Suprapubic skin (tissue), 4 donors: ENCODE results near the gene ATOH8.

Experiments used
- CTCF ChIP-seq, 2 donors: fragments of 200-600 bp in 1 of 2; fragments of 450-650 bp in 1 of 2; sonication (generic) in 1 of 2; IDR thresholded peaks; one replicate each; pipeline ENCODE4 v1.5.1; 2016 to 2019; ENCODE audit warnings: antibody characterized with exemption in 2 of 2, mild to moderate bottlenecking in 1 of 2, moderate library complexity in 1 of 2
- EP300 ChIP-seq: sonication (generic); formaldehyde crosslinking; IDR thresholded peaks from one replicate; pipeline ENCODE4 v1.6.1; 2017; ENCODE audit warnings: antibody characterized with exemption
- POLR2A ChIP-seq, 2 donors: fragments of 450-650 bp; IDR thresholded peaks; one replicate each; pipeline ENCODE4 v1.6.1; 2017; ENCODE audit warnings: antibody characterized with exemption in 2 of 2, mild to moderate bottlenecking in 2 of 2, moderate library complexity in 2 of 2
- POLR2AphosphoS5 ChIP-seq, 3 donors: sonication (generic); formaldehyde crosslinking; IDR thresholded peaks; one replicate each; pipeline ENCODE4 v1.6.1; 2017; ENCODE audit warnings: antibody characterized with exemption in 3 of 3

- TF ChIP-seq CTCF (IDR thresholded peaks at IDR 0.05) (no peak), POLR2A (IDR thresholded peaks at IDR 0.05) (no peak), EP300 (no peak), POLR2AphosphoS5 (IDR thresholded peaks at IDR 0.05) (no peak)
These were observed 33.6 kb downstream of the ATOH8 start for GRCh38 chr2:85787282-85787980.
